Osteocyte (in vitro differentiated cells): ENCODE data around the gene PLD6. TPM values are rescaled to one million over a fixed set of nuclear protein-coding genes. Genes with fewer than 3 reads are reported as not detected.

Experiments
- DNase-seq: peaks from one replicate; pipeline ENCODE4 v3.0.0; 2021; ENCODE audit warnings: mixed read lengths; ENCODE audit not compliant: unreplicated experiment; ENCODE audit errors: extremely low spot score
- H3K27ac Mint-ChIP-seq: one replicate; pipeline ENCODE4 v1.8.0; 2021; ENCODE audit warnings: mild to moderate bottlenecking, mixed read lengths; ENCODE audit not compliant: unreplicated experiment
- H3K27me3 Mint-ChIP-seq: one replicate; pipeline ENCODE4 v1.8.0; 2021; ENCODE audit warnings: mixed read lengths; ENCODE audit not compliant: unreplicated experiment
- H3K36me3 Mint-ChIP-seq: one replicate; pipeline ENCODE4 v1.8.0; 2021; ENCODE audit warnings: mixed read lengths; ENCODE audit not compliant: unreplicated experiment
- H3K4me1 Mint-ChIP-seq: one replicate; pipeline ENCODE4 v1.8.0; 2021; ENCODE audit warnings: mixed read lengths; ENCODE audit not compliant: unreplicated experiment
- H3K4me3 Mint-ChIP-seq: one replicate; pipeline ENCODE4 v1.8.0; 2021; ENCODE audit warnings: mild to moderate bottlenecking, moderate library complexity, mixed read lengths; ENCODE audit not compliant: unreplicated experiment
- H3K9me3 Mint-ChIP-seq: one replicate; pipeline ENCODE4 v1.8.0; 2021; ENCODE audit warnings: mixed read lengths; ENCODE audit not compliant: unreplicated experiment
- total RNA-seq: library from RNA; stranded (reverse); gene quantifications from 2 replicates; pipeline ENCODE4 v1.2.1, GENCODE V29; 2021
- TF ChIP-seq, protein P1 (sequence below): fragments of 200-600 bp; sonication (generic); IDR thresholded peaks from 2 replicates; pipeline ENCODE4 v1.5.0; 2021; ENCODE audit warnings: antibody characterized with exemption, mild to moderate bottlenecking, moderate library complexity

PLD6 gene
- total RNA-seq, 1 donor from 2014 or later, result 0.81 TPM

- Mint-ChIP-seq H3K27me3 (no peaks in the 10 kb centered on the region), H3K36me3 (peaks cover 48% of the 10 kb centered on the region), H3K9me3 (no peaks in the 10 kb centered on the region), H3K4me3 (no peak overlapping the region), H3K27ac (no peak overlapping the region), H3K4me1 (peaks cover 15% of the 10 kb centered on the region)
- no peak for DNase-seq
- TF ChIP-seq, protein P1, sequence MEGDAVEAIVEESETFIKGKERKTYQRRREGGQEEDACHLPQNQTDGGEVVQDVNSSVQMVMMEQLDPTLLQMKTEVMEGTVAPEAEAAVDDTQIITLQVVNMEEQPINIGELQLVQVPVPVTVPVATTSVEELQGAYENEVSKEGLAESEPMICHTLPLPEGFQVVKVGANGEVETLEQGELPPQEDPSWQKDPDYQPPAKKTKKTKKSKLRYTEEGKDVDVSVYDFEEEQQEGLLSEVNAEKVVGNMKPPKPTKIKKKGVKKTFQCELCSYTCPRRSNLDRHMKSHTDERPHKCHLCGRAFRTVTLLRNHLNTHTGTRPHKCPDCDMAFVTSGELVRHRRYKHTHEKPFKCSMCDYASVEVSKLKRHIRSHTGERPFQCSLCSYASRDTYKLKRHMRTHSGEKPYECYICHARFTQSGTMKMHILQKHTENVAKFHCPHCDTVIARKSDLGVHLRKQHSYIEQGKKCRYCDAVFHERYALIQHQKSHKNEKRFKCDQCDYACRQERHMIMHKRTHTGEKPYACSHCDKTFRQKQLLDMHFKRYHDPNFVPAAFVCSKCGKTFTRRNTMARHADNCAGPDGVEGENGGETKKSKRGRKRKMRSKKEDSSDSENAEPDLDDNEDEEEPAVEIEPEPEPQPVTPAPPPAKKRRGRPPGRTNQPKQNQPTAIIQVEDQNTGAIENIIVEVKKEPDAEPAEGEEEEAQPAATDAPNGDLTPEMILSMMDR, result no peak
These were observed 49.6 kb downstream of the PLD6 start for GRCh38 chr17:17156511-17156910.

- H3K36me3 Mint-ChIP-seq, result peaks cover 45% of the 10 kb centered on the region
- no peaks in the 10 kb centered on the region for H3K27me3 Mint-ChIP-seq
- peaks cover 19% of the 10 kb centered on the region for H3K4me1 Mint-ChIP-seq
- no peaks in the 10 kb centered on the region for H3K9me3 Mint-ChIP-seq
- no peak overlapping the region for H3K4me3 Mint-ChIP-seq
- no peak overlapping the region for H3K27ac Mint-ChIP-seq
- DNase-seq, result no peak
- TF ChIP-seq, protein P1, result no peak
These were observed 50.0 kb downstream of the PLD6 start for GRCh38 chr17:17156107-17156506.

DNA sequence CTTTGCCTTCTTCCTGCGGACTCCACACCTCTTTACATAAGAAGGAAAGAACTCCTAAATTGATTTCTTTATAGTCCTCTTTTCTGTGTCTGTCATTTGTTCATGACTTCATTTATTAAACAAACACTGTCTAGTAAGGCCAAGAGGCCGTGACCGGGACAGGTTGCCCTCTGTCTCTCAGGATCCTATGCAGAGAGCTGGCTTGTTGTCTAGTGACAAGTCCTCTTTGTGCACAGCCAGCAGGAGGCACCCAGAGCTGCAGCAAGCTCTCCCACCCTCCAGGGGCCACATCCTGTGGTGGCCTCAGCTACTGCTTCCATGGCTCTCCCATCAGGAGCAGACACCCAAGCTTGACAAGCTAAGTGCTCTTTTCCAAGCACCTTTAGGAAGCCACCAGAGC lies 50.6 kb downstream of the PLD6 start:
- TF ChIP-seq, protein P1, result no peak
- H3K27me3 Mint-ChIP-seq, result no peaks in the 10 kb centered on the region
- H3K36me3 Mint-ChIP-seq, result peaks cover 45% of the 10 kb centered on the region
- H3K4me1 Mint-ChIP-seq, result peaks cover 23% of the 10 kb centered on the region
- no peak overlapping the region for H3K4me3 Mint-ChIP-seq
- no peak overlapping the region for H3K27ac Mint-ChIP-seq
- no peaks in the 10 kb centered on the region for H3K9me3 Mint-ChIP-seq
- DNase-seq, result no peak

DNA sequence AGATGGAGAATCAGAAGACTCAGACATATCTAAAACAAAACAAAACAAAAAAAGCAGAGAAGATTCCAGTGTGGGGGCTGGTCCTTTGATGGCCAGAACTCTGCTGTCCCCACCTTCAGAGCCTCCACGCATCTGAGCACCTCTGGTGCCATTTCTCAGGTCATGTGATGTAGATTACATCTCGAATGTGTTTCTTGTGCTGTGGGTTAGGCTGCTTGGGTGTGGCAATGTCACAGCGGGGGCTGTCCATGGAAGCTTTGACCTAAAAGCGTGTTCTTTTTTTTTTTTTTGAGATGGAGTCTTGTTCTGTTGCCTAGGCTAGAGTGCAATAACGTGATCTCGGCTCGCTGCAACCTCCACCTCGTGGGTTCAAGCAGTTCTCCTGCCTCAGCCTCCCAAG lies 51.2 kb downstream of the PLD6 start:
- no peak for DNase-seq
- Mint-ChIP-seq H3K27ac (no peak overlapping the region), H3K4me1 (peaks cover 27% of the 10 kb centered on the region), H3K27me3 (no peaks in the 10 kb centered on the region), H3K36me3 (peaks cover 49% of the 10 kb centered on the region), H3K4me3 (no peak overlapping the region), H3K9me3 (no peaks in the 10 kb centered on the region)
- TF ChIP-seq, protein P1, result no peak

GRCh38 chr17:17154556-17154955 lies 51.6 kb downstream of the PLD6 start:
- Mint-ChIP-seq H3K27ac (no peak overlapping the region), H3K27me3 (no peaks in the 10 kb centered on the region), H3K36me3 (peaks cover 47% of the 10 kb centered on the region), H3K4me1 (peaks cover 27% of the 10 kb centered on the region), H3K4me3 (no peak overlapping the region), H3K9me3 (no peaks in the 10 kb centered on the region)
- TF ChIP-seq, protein P1, result no peak
- DNase-seq, result no peak
